HCT116 (cell line): ENCODE measurements around the gene SLC9C2. TPM values are rescaled to one million over a fixed set of nuclear protein-coding genes. Genes with fewer than 3 reads are reported as not detected.

Experiments used
- ATAC-seq: fragments of 200-7000 bp; cut with Tn5 transposase; 2 replicates; pipeline ENCODE4 v1.9.1; 2020; ENCODE audit warnings: mild to moderate bottlenecking, moderate library complexity
- BruUV-seq: library from RNA; stranded (reverse); fragments of 400-500 nt; replicated peaks from 2 replicates; lab custom pipeline; 2021; lab: Mats Ljungman, UMichigan
- CTCF ChIA-PET: fragments of 300-600 bp; sonication (Branson Sonifier 250); formaldehyde crosslinking; loops from one replicate; lab custom pipeline; 2021; ENCODE audit warnings: antibody characterized with exemption; lab: Charles Lee
- POLR2A ChIA-PET: fragments of 300-600, 350-600 bp; sonication (Branson Sonifier 250); formaldehyde crosslinking; loops from one replicate; lab custom pipeline; 2021; ENCODE audit warnings: antibody characterized with exemption; lab: Charles Lee
- RAD21 ChIA-PET, 2 experiments: fragments of 300-600 bp; sonication (Branson Sonifier 250); formaldehyde crosslinking; loops; one replicate each; lab custom pipeline; 2023; ENCODE audit warnings: low total read pairs in 2 of 2; ENCODE audit not compliant: uncharacterized antibody in 2 of 2, unreplicated experiment in 2 of 2, low non-redundant PET in 1 of 2; lab: Charles Lee
- DNase-seq: peaks from one replicate; pipeline ENCODE4 v3.0.0-alpha.2; 2010; ENCODE audit warnings: low read depth, low spot score
- H2AFZ ChIP-seq: fragments of 200-600 bp; shearing (Covaris generic), sonication (generic); 2 replicates; pipeline ENCODE4 v1.6.1; 2017; ENCODE audit warnings: low read depth, mixed run types, mixed read lengths, antibody characterized with exemption, low read length; ENCODE audit not compliant: poor library complexity, severe bottlenecking
- H3K27ac ChIP-seq: 2 replicates; pipeline ENCODE4 v1.5.1; 2012; ENCODE audit warnings: low read depth, low read length
- H3K27me3 ChIP-seq: fragments of 200-600 bp; sonication (generic); 2 replicates; pipeline ENCODE4 v1.6.1; 2016; ENCODE audit warnings: mixed run types, low read length, mixed read lengths; ENCODE audit not compliant: insufficient read depth
- H3K36me3 ChIP-seq, 2 experiments: fragments of 200-500 bp in 1 of 2; fragments of 200-600 bp in 1 of 2; sonication (Bioruptor generic) in 1 of 2; sonication (generic) in 1 of 2; 2 replicates each; pipeline versions ENCODE4 v1.5.1 to v1.6.1; 2014 to 2016; ENCODE audit warnings: low read length in 2 of 2, inconsistent platforms in 1 of 2, mixed read lengths in 1 of 2, mixed run types in 1 of 2; ENCODE audit not compliant: insufficient read depth in 2 of 2, control insufficient read depth in 1 of 2
- H3K4me1 ChIP-seq, 2 experiments: fragments of 200-600 bp in 1 of 2; sonication (generic) in 1 of 2; 2 replicates each; pipeline versions ENCODE4 v1.5.1 to v1.6.1; 2012 to 2017; ENCODE audit warnings: low read length in 2 of 2, inconsistent platforms in 1 of 2, mild to moderate bottlenecking in 1 of 2, mixed read lengths in 1 of 2, mixed run types in 1 of 2, moderate library complexity in 1 of 2; ENCODE audit not compliant: insufficient read depth in 2 of 2, control insufficient read depth in 1 of 2
- H3K4me2 ChIP-seq: fragments of 200-600 bp; sonication (generic); 2 replicates; pipeline ENCODE4 v1.6.1; 2017; ENCODE audit warnings: mixed run types, low read length, mixed read lengths
- H3K4me3 ChIP-seq, 2 experiments: fragments of 200-600 bp in 1 of 2; sonication (generic) in 1 of 2; replicated peaks in 1 of 2; 2 replicates each; pipeline ENCODE4 v1.5.1; 2011 to 2016; ENCODE audit warnings: low read length in 2 of 2, control low read depth in 1 of 2, low read depth in 1 of 2, mild to moderate bottlenecking in 1 of 2, mixed read lengths in 1 of 2, mixed run types in 1 of 2
- H3K79me2 ChIP-seq: fragments of 200-600 bp; sonication (generic); 2 replicates; pipeline ENCODE4 v1.6.1; 2017; ENCODE audit warnings: mild to moderate bottlenecking, mixed run types, low read length, moderate library complexity, mixed read lengths; ENCODE audit not compliant: insufficient read depth
- H3K9ac ChIP-seq: fragments of 200-600 bp; sonication (generic); 2 replicates; pipeline ENCODE4 v1.6.1; 2016; ENCODE audit warnings: low read length, mixed read lengths
- H3K9me2 ChIP-seq: fragments of 200-600 bp; sonication (generic), shearing (Covaris generic); 2 replicates; pipeline ENCODE4 v1.6.1; 2017; ENCODE audit warnings: mixed run types, mild to moderate bottlenecking, moderate library complexity; ENCODE audit not compliant: insufficient read depth
- H3K9me3 ChIP-seq, 2 experiments: fragments of 200-500 bp in 1 of 2; fragments of 200-600 bp in 1 of 2; sonication (Bioruptor generic) in 1 of 2; sonication (generic) in 1 of 2; 2 replicates each; pipeline ENCODE4 v1.6.1; 2014 to 2017; ENCODE audit warnings: low read length in 2 of 2, mixed read lengths in 2 of 2, inconsistent platforms in 1 of 2, low read depth in 1 of 2, mild to moderate bottlenecking in 1 of 2, mixed run types in 1 of 2, moderate library complexity in 1 of 2; ENCODE audit not compliant: control insufficient read depth in 1 of 2, insufficient read depth in 1 of 2
- H4K20me1 ChIP-seq: fragments of 200-600 bp; sonication (generic), shearing (Covaris generic); 2 replicates; pipeline ENCODE4 v1.6.1; 2017; ENCODE audit warnings: mixed run types, mild to moderate bottlenecking, moderate library complexity; ENCODE audit not compliant: insufficient read depth
- ATF3 ChIP-seq: IDR thresholded peaks from 2 replicates; pipeline ENCODE4 v1.6.1; 2012
- CBX3 ChIP-seq: IDR thresholded peaks from 2 replicates; pipeline ENCODE4 v1.6.1; 2012; ENCODE audit warnings: low read depth
- CEBPB ChIP-seq: IDR thresholded peaks from 2 replicates; pipeline ENCODE4 v1.6.1; 2012; ENCODE audit warnings: low read depth
- EGR1 ChIP-seq: IDR thresholded peaks from 2 replicates; pipeline ENCODE4 v1.6.1; 2012; ENCODE audit warnings: low read depth
- ELF1 ChIP-seq: IDR thresholded peaks from 2 replicates; pipeline ENCODE4 v1.6.1; 2012; ENCODE audit warnings: low read depth, borderline replicate concordance
- EZH2phosphoT487 ChIP-seq: fragments of 200-600 bp; IDR thresholded peaks from 2 replicates; pipeline ENCODE4 v1.6.1; 2018; ENCODE audit warnings: antibody characterized with exemption, borderline replicate concordance
- FOSL1 ChIP-seq: IDR thresholded peaks from 2 replicates; pipeline ENCODE4 v1.6.1; 2012; ENCODE audit warnings: low read depth
- JUND ChIP-seq: IDR thresholded peaks from 2 replicates; pipeline ENCODE4 v1.6.1; 2012
- MAX ChIP-seq: IDR thresholded peaks from 2 replicates; pipeline ENCODE4 v1.6.1; 2012
- POLR2A ChIP-seq: IDR thresholded peaks from 2 replicates; pipeline ENCODE4 v1.7.0; 2011; ENCODE audit warnings: borderline replicate concordance; ENCODE audit not compliant: insufficient read depth, insufficient read length; ENCODE audit errors: extremely low read depth
- POLR2AphosphoS5 ChIP-seq: IDR thresholded peaks from 2 replicates; pipeline ENCODE4 v1.6.1; 2011; ENCODE audit warnings: mild to moderate bottlenecking, low read depth, low read length, moderate library complexity
- REST ChIP-seq: IDR thresholded peaks from 2 replicates; pipeline ENCODE4 v1.6.1; 2012; ENCODE audit warnings: low read depth
- SIN3A ChIP-seq: IDR thresholded peaks from 2 replicates; pipeline ENCODE4 v1.6.1; 2012; ENCODE audit warnings: low read depth
- SRF ChIP-seq: IDR thresholded peaks from 2 replicates; pipeline ENCODE4 v1.6.1; 2012; ENCODE audit warnings: low read depth
- TCF7L2 ChIP-seq: IDR thresholded peaks from 2 replicates; pipeline ENCODE4 v1.7.0; 2011; ENCODE audit warnings: borderline replicate concordance, inconsistent platforms; ENCODE audit not compliant: insufficient read depth, insufficient read length; ENCODE audit errors: extremely low read depth
- YY1 ChIP-seq: IDR thresholded peaks from 2 replicates; pipeline ENCODE4 v1.6.1; 2011; ENCODE audit warnings: low read length, low read depth, moderate library complexity, mild to moderate bottlenecking; ENCODE audit not compliant: insufficient replicate concordance; ENCODE audit errors: extremely low read depth
- ZFX ChIP-seq: fragments of 450-650 bp; IDR thresholded peaks from 2 replicates; pipeline ENCODE4 v1.6.1; 2017
- ZNF274 ChIP-seq: fragments of 200-500 bp; sonication (Bioruptor generic); IDR thresholded peaks from 2 replicates; pipeline ENCODE4 v1.6.1; 2014; ENCODE audit warnings: mild to moderate bottlenecking, low read depth, low read length, inconsistent platforms
- intact Hi-C: fragments of 100-400 bp; cut with micrococcal nuclease; formaldehyde crosslinking; loops from 2 replicates; pipeline ENCODE4 v1.10.0; 2022
- total RNA-seq: library from RNA; stranded (reverse); gene quantifications from one replicate; pipeline ENCODE4 v1.2.1, GENCODE V29; 2021; ENCODE audit not compliant: unreplicated experiment

The SLC9C2 gene
- total RNA-seq, 1 experiment from 2014 or later: not detected

- intact Hi-C loops: no loop called here
- Histone ChIP-seq H3K4me1 (no peaks in the 10 kb centered on the region), H3K27ac (no peak overlapping the region), H3K4me3 (no peak overlapping the region), H3K9me2 (no peaks in the 10 kb centered on the region), H4K20me1 (no peaks in the 10 kb centered on the region), H3K36me3 (no peaks in the 10 kb centered on the region), H3K27me3 (no peaks in the 10 kb centered on the region), H3K9me3 (no peaks in the 10 kb centered on the region), H3K9ac (no peak overlapping the region), H3K79me2 (no peaks in the 10 kb centered on the region), H3K4me2 (no peak overlapping the region)
- ChIA-PET RAD21 (no interaction called here), CTCF (no interaction called here), POLR2A (no interaction called here)
- no TSS peak for BruUV-seq
- no peak for ATAC-seq
- TF ChIP-seq ZFX (no peak), JUND (no peak), ELF1 (no peak), SRF (no peak), EZH2phosphoT487 (no peak), SIN3A (no peak), FOSL1 (no peak), CEBPB (no peak)
- TF ChIP-seq, all 23 proteins: peak for 0
- no peak for DNase-seq
- no peak overlapping the region for H2AFZ ChIP-seq
These were observed 73.8 kb downstream of the SLC9C2 start for GRCh38 chr1:173529106-173529505.

- POLR2A ChIA-PET: no interaction called here
- H3K27me3 ChIP-seq: no peaks in the 10 kb centered on the region
- H3K79me2 ChIP-seq: no peaks in the 10 kb centered on the region
- no peak overlapping the region for H3K27ac ChIP-seq
- RAD21 ChIA-PET: no interaction called here
- no peak overlapping the region for H2AFZ ChIP-seq
- no peaks in the 10 kb centered on the region for H3K9me2 ChIP-seq
- no peaks in the 10 kb centered on the region for H3K9me3 ChIP-seq
- CTCF ChIA-PET: no interaction called here
- no peak overlapping the region for H3K9ac ChIP-seq
- no peaks in the 10 kb centered on the region for H4K20me1 ChIP-seq
- H3K4me1 ChIP-seq: no peaks in the 10 kb centered on the region
- ATAC-seq (no peak), DNase-seq (no peak)
- no peaks in the 10 kb centered on the region for H3K36me3 ChIP-seq
- no TSS peak for BruUV-seq
- intact Hi-C loops: no loop called here
- no peak overlapping the region for H3K4me3 ChIP-seq
- no peak overlapping the region for H3K4me2 ChIP-seq
- TF ChIP-seq ATF3: no peak
- TF ChIP-seq MAX: no peak
- no peak for TF ChIP-seq FOSL1
- no peak for TF ChIP-seq POLR2AphosphoS5
- no peak for TF ChIP-seq ZNF274
- TF ChIP-seq YY1: no peak
- no peak for TF ChIP-seq TCF7L2
- TF ChIP-seq SRF: no peak
- TF ChIP-seq CBX3: no peak
- TF ChIP-seq ELF1: no peak
- TF ChIP-seq JUND: no peak
- TF ChIP-seq EGR1: no peak
- TF ChIP-seq REST: no peak
- no peak for TF ChIP-seq POLR2A
These were observed 75.6 kb downstream of the SLC9C2 start for GRCh38 chr1:173527151-173527826.
